Stimulated activated CD4-positive, alpha-beta T cell treated with anti-CD3 and anti-CD28 coated beads, TNF-alpha, amount 100 ng/mL, for 24 hours (primary cell): Measurements from ENCODE around the gene UMOD.
"Not testable (repeated sequence)": the region's sequence is repeated elsewhere in the genome, so short reads cannot be mapped to it uniquely, and the experiment has no call there.

Experiments
- DNase-seq, 3 experiments: peaks; one replicate each; pipeline ENCODE4 v3.0.0-alpha.2; 2020; ENCODE audit warnings: low read depth in 3 of 3

UMOD gene

GRCh38 chr16:20321671-20322070 is 30.8 kb downstream of the UMOD start:
- DNase-seq = no peak

GRCh38 chr16:20321051-20321450 is 31.5 kb downstream of the UMOD start:
- not testable (repeated sequence) for DNase-seq

- no peak for DNase-seq
These were observed 31.9 kb downstream of the UMOD start for GRCh38 chr16:20320592-20320991.

GRCh38 chr16:20320178-20320577 is 32.3 kb downstream of the UMOD start:
- DNase-seq = no peak

GRCh38 chr16:20319406-20319805 is 33.1 kb downstream of the UMOD start:
- DNase-seq = no peak

- no peak for DNase-seq
These were observed 34.1 kb downstream of the UMOD start for GRCh38 chr16:20318437-20318836.

GRCh38 chr16:20318006-20318405 is 34.5 kb downstream of the UMOD start:
- DNase-seq = no peak

- DNase-seq = no peak
These were observed 35.4 kb downstream of the UMOD start for GRCh38 chr16:20317117-20317516.

- no peak for DNase-seq
These were observed 35.8 kb downstream of the UMOD start for GRCh38 chr16:20316715-20317114.

GRCh38 chr16:20315764-20316163 is 36.8 kb downstream of the UMOD start:
- no peak for DNase-seq

GRCh38 chr16:20314575-20314974 is 37.9 kb downstream of the UMOD start:
- no peak for DNase-seq

GRCh38 chr16:20313741-20314140 is 38.8 kb downstream of the UMOD start:
- DNase-seq = no peak

GRCh38 chr16:20312536-20313095 is 39.9 kb downstream of the UMOD start:
- DNase-seq = not testable (repeated sequence)

GRCh38 chr16:20311548-20311947 is 41.0 kb downstream of the UMOD start:
- no peak for DNase-seq

GRCh38 chr16:20310421-20311395 is 41.8 kb downstream of the UMOD start:
- no peak for DNase-seq

- DNase-seq = no peak
These were observed 42.7 kb downstream of the UMOD start for GRCh38 chr16:20309786-20310185.

GRCh38 chr16:20308801-20309590 is 43.5 kb downstream of the UMOD start:
- DNase-seq = no peak

GRCh38 chr16:20308266-20308665 is 44.2 kb downstream of the UMOD start:
- no peak for DNase-seq

- DNase-seq = no peak
These were observed 44.7 kb downstream of the UMOD start for GRCh38 chr16:20307791-20308190.

- DNase-seq = no peak
These were observed 45.3 kb downstream of the UMOD start for GRCh38 chr16:20307240-20307671.

- DNase-seq = no peak
These were observed 46.1 kb downstream of the UMOD start for GRCh38 chr16:20306401-20306800.

GRCh38 chr16:20303012-20303411 is 49.5 kb downstream of the UMOD start:
- DNase-seq = no peak
